H1 (cell line): ENCODE measurements around the gene ASPHD2. TPM values are rescaled to one million over a fixed set of nuclear protein-coding genes. Genes with fewer than 3 reads are reported as not detected.

Source experiments
- CTCF ChIA-PET: fragments of 300-600 bp; sonication (Branson Sonifier 250); formaldehyde crosslinking; loops from one replicate; lab custom pipeline; 2021; ENCODE audit not compliant: partially characterized antibody; lab: Charles Lee
- POLR2A ChIA-PET: fragments of 300-600 bp; sonication (Branson Sonifier 250); formaldehyde crosslinking; loops from one replicate; lab custom pipeline; 2021; ENCODE audit warnings: inconsistent platforms; ENCODE audit not compliant: partially characterized antibody; lab: Charles Lee
- DNase-seq, 2 experiments: peaks; one replicate each; pipeline versions ENCODE4 v3.0.0 to v3.0.0-alpha.2; 2010 to 2022; ENCODE audit warnings: low spot score in 2 of 2, low read depth in 1 of 2, mixed read lengths in 1 of 2
- FAIRE-seq: peaks from 2 replicates; lab custom pipeline; 2011; peaks lifted over from hg19 to GRCh38; lab: Jason Lieb, UNC
- H2AFZ ChIP-seq: 2 replicates; pipeline ENCODE4 v1.8.1; 2012; ENCODE audit warnings: low read length, inconsistent platforms
- H2AK5ac ChIP-seq: 2 replicates; pipeline ENCODE4 v1.6.1; 2013; ENCODE audit warnings: low read depth, low read length
- H2BK120ac ChIP-seq: replicated peaks from 2 replicates; pipeline ENCODE3; 2013; ENCODE audit warnings: low read depth, low read length, inconsistent platforms
- H2BK12ac ChIP-seq: 2 replicates; pipeline ENCODE4 v1.6.1; 2013; ENCODE audit warnings: low read depth, low read length
- H2BK15ac ChIP-seq: 2 replicates; pipeline ENCODE4 v1.6.1; 2013; ENCODE audit warnings: low read length
- H2BK20ac ChIP-seq: 2 replicates; pipeline ENCODE4 v1.6.1; 2013; ENCODE audit warnings: low read length
- H2BK5ac ChIP-seq: 2 replicates; pipeline ENCODE4 v1.6.1; 2013; ENCODE audit warnings: low read depth, low read length
- H3K14ac ChIP-seq: 2 replicates; pipeline ENCODE4 v1.6.1; 2013; ENCODE audit warnings: inconsistent platforms; ENCODE audit not compliant: insufficient read length
- H3K18ac ChIP-seq: 2 replicates; pipeline ENCODE4 v1.6.1; 2013; ENCODE audit warnings: low read length; ENCODE audit errors: extremely low read depth
- H3K23ac ChIP-seq: 2 replicates; pipeline ENCODE4 v1.6.1; 2013; ENCODE audit warnings: inconsistent platforms; ENCODE audit not compliant: insufficient read length
- H3K23me2 ChIP-seq: 2 replicates; pipeline ENCODE4 v1.6.1; 2013; ENCODE audit warnings: low read depth, low read length
- H3K27ac ChIP-seq: 2 replicates; pipeline ENCODE4 v1.6.1; 2011; ENCODE audit warnings: low read depth, low read length, inconsistent platforms
- H3K27me3 ChIP-seq, 4 experiments: replicated peaks in 1 of 4; 1 replicate in 1 of 4; 2 replicates in 3 of 4; pipeline versions ENCODE4 v1.6.1 to v1.8.1; 2011 to 2013; ENCODE audit warnings: low read length in 3 of 4, mild to moderate bottlenecking in 3 of 4, inconsistent platforms in 2 of 4, mixed read lengths in 2 of 4, moderate library complexity in 1 of 4; ENCODE audit not compliant: control insufficient read depth in 3 of 4, insufficient read depth in 3 of 4; ENCODE audit errors: extremely low read depth in 1 of 4
- H3K36me3 ChIP-seq, 4 experiments: 2 replicates each; pipeline versions ENCODE4 v1.6.1 to v1.8.1; 2011 to 2013; ENCODE audit warnings: mild to moderate bottlenecking in 4 of 4, low read length in 3 of 4, moderate library complexity in 2 of 4, control low read depth in 1 of 4, inconsistent platforms in 1 of 4; ENCODE audit not compliant: insufficient read depth in 4 of 4, control insufficient read depth in 2 of 4
- H3K4ac ChIP-seq: replicated peaks from 2 replicates; pipeline ENCODE3; 2013; ENCODE audit warnings: low read length, low read depth, mixed read lengths, inconsistent platforms; ENCODE audit not compliant: insufficient read length
- H3K4me1 ChIP-seq, 4 experiments: replicated peaks in 1 of 4; 1 replicate in 1 of 4; 2 replicates in 3 of 4; pipeline versions ENCODE4 v1.6.1 to v1.8.1; 2011 to 2013; ENCODE audit warnings: low read length in 3 of 4, inconsistent platforms in 2 of 4, mixed read lengths in 1 of 4; ENCODE audit not compliant: insufficient read depth in 4 of 4, control insufficient read depth in 3 of 4
- H3K4me2 ChIP-seq, 2 experiments: 2 replicates each; pipeline versions ENCODE4 v1.6.1 to v1.8.1; 2011 to 2013; ENCODE audit warnings: low read depth in 2 of 2, low read length in 2 of 2, control low read depth in 1 of 2, inconsistent platforms in 1 of 2, mild to moderate bottlenecking in 1 of 2; ENCODE audit not compliant: insufficient read depth in 1 of 2
- H3K4me3 ChIP-seq, 4 experiments: fragments of 200-600, 300-600 bp in 1 of 4; sonication (generic), shearing (Covaris generic), sonication (Bioruptor Twin) in 1 of 4; 2 replicates each; pipeline versions ENCODE4 v1.5.1 to v1.8.1; 2011 to 2016; ENCODE audit warnings: low read length in 4 of 4, low read depth in 3 of 4, control low read depth in 2 of 4, inconsistent platforms in 2 of 4, mild to moderate bottlenecking in 2 of 4, mixed read lengths in 1 of 4, moderate library complexity in 1 of 4; ENCODE audit not compliant: insufficient read depth in 2 of 4; ENCODE audit errors: extremely low read depth in 1 of 4
- H3K56ac ChIP-seq: replicated peaks from 2 replicates; pipeline ENCODE3; 2013; ENCODE audit warnings: low read depth, mild to moderate bottlenecking, mixed read lengths, low read length, inconsistent platforms; ENCODE audit not compliant: insufficient read length
- H3K79me1 ChIP-seq: 2 replicates; pipeline ENCODE4 v1.6.1; 2013; ENCODE audit warnings: low read depth, low read length, control low read depth
- H3K79me2 ChIP-seq, 2 experiments: 2 replicates each; pipeline versions ENCODE4 v1.6.1 to v1.8.1; 2012 to 2013; ENCODE audit warnings: low read length in 2 of 2, mild to moderate bottlenecking in 2 of 2, inconsistent platforms in 1 of 2; ENCODE audit not compliant: insufficient read depth in 2 of 2, control insufficient read depth in 1 of 2
- H3K9ac ChIP-seq, 4 experiments: replicated peaks in 1 of 4; 1 replicate in 1 of 4; 2 replicates in 3 of 4; pipeline versions ENCODE4 v1.6.1 to v1.8.1; 2011 to 2013; ENCODE audit warnings: low read depth in 3 of 4, low read length in 3 of 4, control low read depth in 2 of 4, mild to moderate bottlenecking in 2 of 4, moderate library complexity in 2 of 4, inconsistent platforms in 1 of 4; ENCODE audit errors: extremely low read depth in 1 of 4
- H3K9me3 ChIP-seq, 2 experiments: 2 replicates each; pipeline versions ENCODE4 v1.6.1 to v1.8.1; 2012 to 2013; ENCODE audit warnings: mild to moderate bottlenecking in 2 of 2, moderate library complexity in 2 of 2, control low read depth in 1 of 2, inconsistent platforms in 1 of 2, low read depth in 1 of 2, low read length in 1 of 2, mixed read lengths in 1 of 2; ENCODE audit not compliant: insufficient read depth in 2 of 2
- H4K20me1 ChIP-seq, 2 experiments: replicated peaks in 1 of 2; 2 replicates each; pipeline versions ENCODE3 to v1.8.1; 2011 to 2013; ENCODE audit warnings: inconsistent platforms in 2 of 2, low read length in 2 of 2, mild to moderate bottlenecking in 1 of 2; ENCODE audit not compliant: insufficient read depth in 2 of 2, control insufficient read depth in 1 of 2
- H4K5ac ChIP-seq: 2 replicates; pipeline ENCODE4 v1.6.1; 2013; ENCODE audit warnings: low read length, low read depth, mixed read lengths, inconsistent platforms; ENCODE audit not compliant: insufficient read length
- H4K8ac ChIP-seq: 2 replicates; pipeline ENCODE4 v1.8.0; 2013; ENCODE audit warnings: mild to moderate bottlenecking, moderate library complexity, low read length, inconsistent platforms; ENCODE audit not compliant: insufficient read depth; ENCODE audit errors: extremely low read depth
- H4K91ac ChIP-seq: replicated peaks from 2 replicates; pipeline ENCODE3; 2013; ENCODE audit warnings: low read length, mixed read lengths, inconsistent platforms; ENCODE audit not compliant: insufficient read length
- ATF2 ChIP-seq: IDR thresholded peaks from 2 replicates; pipeline ENCODE4 v1.6.1; 2012; ENCODE audit warnings: low read length, inconsistent platforms
- HDAC2 ChIP-seq, 2 experiments: fragments of 300-600 bp in 1 of 2; sonication (generic) in 1 of 2; IDR thresholded peaks; 2 replicates each; pipeline ENCODE4 v1.6.1; 2011 to 2012; ENCODE audit warnings: low read depth in 2 of 2, low read length in 2 of 2, mild to moderate bottlenecking in 2 of 2, moderate library complexity in 2 of 2, borderline replicate concordance in 1 of 2, inconsistent platforms in 1 of 2
- JUN ChIP-seq: IDR thresholded peaks from 2 replicates; pipeline ENCODE4 v1.6.1; 2011; ENCODE audit warnings: low read depth, mild to moderate bottlenecking, improper control_type of control experiment, low read length
- JUND ChIP-seq: IDR thresholded peaks from 2 replicates; pipeline ENCODE4 v1.6.1; 2011; ENCODE audit warnings: mild to moderate bottlenecking, improper control_type of control experiment, low read length
- MAFK ChIP-seq: IDR thresholded peaks from 2 replicates; pipeline ENCODE4 v1.6.1; 2012; ENCODE audit warnings: low read depth, mild to moderate bottlenecking, improper control_type of control experiment, low read length
- SIX5 ChIP-seq: IDR thresholded peaks from 2 replicates; pipeline ENCODE4 v1.6.1; 2011; ENCODE audit warnings: mild to moderate bottlenecking, low read depth, low read length
- TAF1 ChIP-seq: IDR thresholded peaks from 2 replicates; pipeline ENCODE4 v1.6.1; 2011; ENCODE audit warnings: mild to moderate bottlenecking, low read depth, low read length
- TCF12 ChIP-seq: IDR thresholded peaks from 2 replicates; pipeline ENCODE4 v1.6.1; 2011; ENCODE audit warnings: low read depth, mild to moderate bottlenecking, low read length
- USF2 ChIP-seq: IDR thresholded peaks from 2 replicates; pipeline ENCODE4 v1.6.1; 2011; ENCODE audit warnings: low read length, improper control_type of control experiment
- ZNF274 ChIP-seq: IDR thresholded peaks from 2 replicates; pipeline ENCODE4 v1.7.0; 2012; ENCODE audit warnings: low read length, borderline replicate concordance; ENCODE audit errors: extremely low read depth
- WGBS, 2 experiments: shearing (Covaris generic) in 1 of 2; methylation state at CpG; one replicate each; pipeline versions ENCODE4 v1.1.6 to v1.1.7; 2013 to 2015; ENCODE audit warnings: low lambda C conversion rate in 2 of 2, mixed read lengths in 2 of 2, inconsistent platforms in 1 of 2, low coverage in 1 of 2, missing lambda C conversion rate in 1 of 2; ENCODE audit not compliant: insufficient replicate concordance in 2 of 2, insufficient coverage in 1 of 2, insufficient read length in 1 of 2; ENCODE audit errors: extremely low coverage in 1 of 2, missing lambda C conversion rate in 1 of 2; 5-methylcytosine and 5-hydroxymethylcytosine counted together
- polyA plus RNA-seq, 7 experiments: library from polyadenylated mRNA; depleted of rRNA in 3 of 7; stranded (reverse) in 5 of 7; unstranded in 2 of 7; fragments of >200 nt in 5 of 7; fragments of 200-250 nt in 2 of 7; gene quantifications; 1 replicate in 5 of 7; 2 replicates in 1 of 7; 4 replicates in 1 of 7; pipeline versions ENCODE4 v1.2.1 to v1.2.3, GENCODE V29; 2011 to 2013; ENCODE audit warnings: missing spikeins in 2 of 7, mixed read lengths in 2 of 7
- total RNA-seq: library from RNA; stranded (reverse); fragmentation: NEBNext Ultra II Directional; extraction: Animal tissue kit (Norgen Biotek cat#: 25700); gene quantifications from 2 replicates; pipeline ENCODE4 v1.2.1, GENCODE V29; 2021

The ASPHD2 gene
- total and polyA plus RNA-seq, 2 of the 8 experiments (the other 6 are each of a cell fraction or from before 2014, with no cell fraction given), result 7.2 to 11.0 TPM

- Histone ChIP-seq H2BK20ac (no peak overlapping the region), H2AFZ (no peak overlapping the region), H2BK5ac (no peak overlapping the region), H3K4me2 (no peak overlapping the region), H3K9me3 (no peaks in the 10 kb centered on the region), H3K18ac (no peak overlapping the region), H3K23me2 (no peaks in the 10 kb centered on the region), H2BK12ac (no peak overlapping the region), H3K56ac (no peak overlapping the region), H2BK15ac (no peak overlapping the region), H3K14ac (no peak overlapping the region), H3K79me2 (no peaks in the 10 kb centered on the region; a peak in 1 of 4 replicates), H2BK120ac (no peak overlapping the region), H3K27ac (no peak overlapping the region), H3K79me1 (peaks cover 4% of the 10 kb centered on the region), H4K5ac (no peak overlapping the region), H3K27me3 (no peaks in the 10 kb centered on the region), H2AK5ac (no peak overlapping the region), H4K20me1 (peaks cover 0 to 3% of the 10 kb centered on the region in 2 experiments), H3K4me1 (no peaks in the 10 kb centered on the region), H4K91ac (no peak overlapping the region), H3K9ac (no peak overlapping the region), H3K4me3 (no peak overlapping the region), H4K8ac (no peak overlapping the region), H3K4ac (no peak overlapping the region), H3K36me3 (no peaks in the 10 kb centered on the region), H3K23ac (no peak overlapping the region)
- no peak for FAIRE-seq
- ChIA-PET CTCF (interaction anchor here (0.7 to 2.8 kb wide), 9 partner anchors 8 to 280 kb away, joined by 3 to 21 read pairs (median 4); no protein-coding TSS in a partner anchor), POLR2A (no interaction called here)
- WGBS, 2 experiments, result 93% methylated on average over 16 of the region's 16 CpGs; no CpG with 5 or more reads in 1 of the 2 experiments
- DNase-seq, result no peak
- TF ChIP-seq JUND, result no peak
- TF ChIP-seq ATF2, result no peak
- TF ChIP-seq ZNF274, result no peak
- no peak for TF ChIP-seq USF2
- TF ChIP-seq MAFK, result no peak
- TF ChIP-seq JUN, result no peak
- TF ChIP-seq HDAC2 (IDR thresholded peaks at IDR 0.05; ENCODE audit: borderline replicate concordance in 1 of 2, low read depth in 2 of 2, low read length in 2 of 2), result no peak
- no peak for TF ChIP-seq SIX5
- no peak for TF ChIP-seq TCF12
- TF ChIP-seq TAF1, result no peak
Observed at GRCh38 chr22:26443901-26444690, 15.0 kb downstream of the ASPHD2 start.
